ENCODE measurements around the gene CST8. TPM values are rescaled to one million over a fixed set of nuclear protein-coding genes. Genes with fewer than 3 reads are reported as not detected.

CST8 gene
- polyA plus RNA-seq, 1 of the 3 experiments (the other 2 are of a cell fraction) = not detected

DNA sequence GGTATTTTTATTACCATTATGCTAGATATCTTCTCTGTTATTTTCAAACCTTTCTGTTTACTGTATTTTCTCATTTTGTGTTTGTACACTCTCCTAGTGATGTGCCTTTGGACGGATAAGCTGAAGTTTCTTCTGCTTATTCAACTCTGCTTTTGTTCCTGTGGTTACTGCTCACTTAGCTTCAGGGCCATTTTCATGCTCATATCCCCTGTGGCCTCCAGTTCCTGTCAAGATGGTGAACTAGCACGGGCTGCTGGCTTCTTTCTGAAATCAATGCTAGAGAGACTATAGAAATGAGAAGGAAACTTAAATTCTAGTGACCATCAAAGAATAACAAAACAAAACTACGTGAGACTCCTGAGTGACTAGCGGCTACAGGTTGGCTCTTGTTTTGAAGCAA, 6.8 kb upstream of the CST8 start:
- Histone ChIP-seq H3K4me3 (ENCODE audit: low read depth in 2 of 2, low read length in 1 of 2) (no peak overlapping the region), H3K27me3 (ENCODE audit: insufficient read depth) (no peaks in the 10 kb centered on the region), H3K27ac (ENCODE audit: low read depth in 2 of 2, low read length in 1 of 2) (no peak overlapping the region), H3K9me3 (no peaks in the 10 kb centered on the region), H3K4me2 (no peak overlapping the region), H3K4me1 (ENCODE audit: control insufficient read depth in 1 of 2, insufficient read depth in 2 of 2, low read depth in 1 of 2, low read length in 1 of 2) (no peaks in the 10 kb centered on the region), H2AFZ (ENCODE audit: low read depth) (no peak overlapping the region), H3K9me2 (no peaks in the 10 kb centered on the region), H3K9ac (no peak overlapping the region), H3K36me3 (replicated peaks in 1 of 2; ENCODE audit: control insufficient read depth in 1 of 2, insufficient read depth in 2 of 2, low read length in 1 of 2) (no peaks in the 10 kb centered on the region), H4K20me1 (ENCODE audit: insufficient read depth) (no peaks in the 10 kb centered on the region), H3F3A (replicated peaks; ENCODE audit: insufficient read depth) (no peaks in the 10 kb centered on the region), H3K79me2 (ENCODE audit: insufficient read depth) (no peaks in the 10 kb centered on the region)
- ChIA-PET POLR2A (no interaction called here), CTCF (no interaction called here)
- no peak for DNase-seq
- TF ChIP-seq FOXJ3 (CRISPR knock-in tag; IDR thresholded peaks at IDR 0.05) (no peak), TAF1 (IDR thresholded peaks at IDR 0.05; ENCODE audit: borderline replicate concordance, low read depth, low read length) (no peak), RFX5 (IDR thresholded peaks at IDR 0.05; ENCODE audit: low read length) (no peak), RXRA (IDR thresholded peaks at IDR 0.05; ENCODE audit: borderline replicate concordance, low read depth) (no peak), FOSL2 (IDR thresholded peaks at IDR 0.05; ENCODE audit: borderline replicate concordance, low read depth) (no peak), MEF2A (IDR thresholded peaks at IDR 0.05; ENCODE audit: borderline replicate concordance, low read depth) (no peak), YY1 (IDR thresholded peaks at IDR 0.05; ENCODE audit: low read depth) (no peak), EZH2phosphoT487 (IDR thresholded peaks at IDR 0.05; ENCODE audit: borderline replicate concordance, low read depth) (no peak), ELF1 (IDR thresholded peaks at IDR 0.05) (no peak), POLR2AphosphoS5 (IDR thresholded peaks at IDR 0.05; ENCODE audit: low read depth, low read length) (no peak), RAD21 (IDR thresholded peaks at IDR 0.05; ENCODE audit: low read length) (no peak), EP300 (IDR thresholded peaks at IDR 0.05; ENCODE audit: borderline replicate concordance in 1 of 2, low read depth in 1 of 2, low read length in 1 of 2) (no peak), RCOR1 (IDR thresholded peaks at IDR 0.05; ENCODE audit: low read length) (no peak), CHD2 (IDR thresholded peaks at IDR 0.05; ENCODE audit: low read length, partially characterized antibody) (no peak)
- TF ChIP-seq, protein P1, sequence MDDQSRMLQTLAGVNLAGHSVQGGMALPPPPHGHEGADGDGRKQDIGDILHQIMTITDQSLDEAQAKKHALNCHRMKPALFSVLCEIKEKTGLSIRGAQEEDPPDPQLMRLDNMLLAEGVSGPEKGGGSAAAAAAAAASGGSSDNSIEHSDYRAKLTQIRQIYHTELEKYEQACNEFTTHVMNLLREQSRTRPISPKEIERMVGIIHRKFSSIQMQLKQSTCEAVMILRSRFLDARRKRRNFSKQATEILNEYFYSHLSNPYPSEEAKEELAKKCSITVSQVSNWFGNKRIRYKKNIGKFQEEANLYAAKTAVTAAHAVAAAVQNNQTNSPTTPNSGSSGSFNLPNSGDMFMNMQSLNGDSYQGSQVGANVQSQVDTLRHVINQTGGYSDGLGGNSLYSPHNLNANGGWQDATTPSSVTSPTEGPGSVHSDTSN (IDR thresholded peaks at IDR 0.05) = no peak
- TF ChIP-seq, protein P2, sequence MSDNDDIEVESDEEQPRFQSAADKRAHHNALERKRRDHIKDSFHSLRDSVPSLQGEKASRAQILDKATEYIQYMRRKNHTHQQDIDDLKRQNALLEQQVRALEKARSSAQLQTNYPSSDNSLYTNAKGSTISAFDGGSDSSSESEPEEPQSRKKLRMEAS (IDR thresholded peaks at IDR 0.05; ENCODE audit: low read depth) = no peak
- TF ChIP-seq, protein P3, sequence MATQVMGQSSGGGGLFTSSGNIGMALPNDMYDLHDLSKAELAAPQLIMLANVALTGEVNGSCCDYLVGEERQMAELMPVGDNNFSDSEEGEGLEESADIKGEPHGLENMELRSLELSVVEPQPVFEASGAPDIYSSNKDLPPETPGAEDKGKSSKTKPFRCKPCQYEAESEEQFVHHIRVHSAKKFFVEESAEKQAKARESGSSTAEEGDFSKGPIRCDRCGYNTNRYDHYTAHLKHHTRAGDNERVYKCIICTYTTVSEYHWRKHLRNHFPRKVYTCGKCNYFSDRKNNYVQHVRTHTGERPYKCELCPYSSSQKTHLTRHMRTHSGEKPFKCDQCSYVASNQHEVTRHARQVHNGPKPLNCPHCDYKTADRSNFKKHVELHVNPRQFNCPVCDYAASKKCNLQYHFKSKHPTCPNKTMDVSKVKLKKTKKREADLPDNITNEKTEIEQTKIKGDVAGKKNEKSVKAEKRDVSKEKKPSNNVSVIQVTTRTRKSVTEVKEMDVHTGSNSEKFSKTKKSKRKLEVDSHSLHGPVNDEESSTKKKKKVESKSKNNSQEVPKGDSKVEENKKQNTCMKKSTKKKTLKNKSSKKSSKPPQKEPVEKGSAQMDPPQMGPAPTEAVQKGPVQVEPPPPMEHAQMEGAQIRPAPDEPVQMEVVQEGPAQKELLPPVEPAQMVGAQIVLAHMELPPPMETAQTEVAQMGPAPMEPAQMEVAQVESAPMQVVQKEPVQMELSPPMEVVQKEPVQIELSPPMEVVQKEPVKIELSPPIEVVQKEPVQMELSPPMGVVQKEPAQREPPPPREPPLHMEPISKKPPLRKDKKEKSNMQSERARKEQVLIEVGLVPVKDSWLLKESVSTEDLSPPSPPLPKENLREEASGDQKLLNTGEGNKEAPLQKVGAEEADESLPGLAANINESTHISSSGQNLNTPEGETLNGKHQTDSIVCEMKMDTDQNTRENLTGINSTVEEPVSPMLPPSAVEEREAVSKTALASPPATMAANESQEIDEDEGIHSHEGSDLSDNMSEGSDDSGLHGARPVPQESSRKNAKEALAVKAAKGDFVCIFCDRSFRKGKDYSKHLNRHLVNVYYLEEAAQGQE (IDR thresholded peaks at IDR 0.05; ENCODE audit: low read depth, low read length) = no peak
- TF ChIP-seq, protein P4, sequence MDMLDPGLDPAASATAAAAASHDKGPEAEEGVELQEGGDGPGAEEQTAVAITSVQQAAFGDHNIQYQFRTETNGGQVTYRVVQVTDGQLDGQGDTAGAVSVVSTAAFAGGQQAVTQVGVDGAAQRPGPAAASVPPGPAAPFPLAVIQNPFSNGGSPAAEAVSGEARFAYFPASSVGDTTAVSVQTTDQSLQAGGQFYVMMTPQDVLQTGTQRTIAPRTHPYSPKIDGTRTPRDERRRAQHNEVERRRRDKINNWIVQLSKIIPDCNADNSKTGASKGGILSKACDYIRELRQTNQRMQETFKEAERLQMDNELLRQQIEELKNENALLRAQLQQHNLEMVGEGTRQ (IDR thresholded peaks at IDR 0.05; ENCODE audit: borderline replicate concordance, low read depth, low read length) = no peak
- TF ChIP-seq, protein P5, sequence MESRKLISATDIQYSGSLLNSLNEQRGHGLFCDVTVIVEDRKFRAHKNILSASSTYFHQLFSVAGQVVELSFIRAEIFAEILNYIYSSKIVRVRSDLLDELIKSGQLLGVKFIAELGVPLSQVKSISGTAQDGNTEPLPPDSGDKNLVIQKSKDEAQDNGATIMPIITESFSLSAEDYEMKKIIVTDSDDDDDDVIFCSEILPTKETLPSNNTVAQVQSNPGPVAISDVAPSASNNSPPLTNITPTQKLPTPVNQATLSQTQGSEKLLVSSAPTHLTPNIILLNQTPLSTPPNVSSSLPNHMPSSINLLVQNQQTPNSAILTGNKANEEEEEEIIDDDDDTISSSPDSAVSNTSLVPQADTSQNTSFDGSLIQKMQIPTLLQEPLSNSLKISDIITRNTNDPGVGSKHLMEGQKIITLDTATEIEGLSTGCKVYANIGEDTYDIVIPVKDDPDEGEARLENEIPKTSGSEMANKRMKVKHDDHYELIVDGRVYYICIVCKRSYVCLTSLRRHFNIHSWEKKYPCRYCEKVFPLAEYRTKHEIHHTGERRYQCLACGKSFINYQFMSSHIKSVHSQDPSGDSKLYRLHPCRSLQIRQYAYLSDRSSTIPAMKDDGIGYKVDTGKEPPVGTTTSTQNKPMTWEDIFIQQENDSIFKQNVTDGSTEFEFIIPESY (IDR thresholded peaks at IDR 0.05; ENCODE audit: borderline replicate concordance, low read depth) = no peak
- 18% methylated on average over 4 of the region's 4 CpGs for WGBS (ENCODE audit: low lambda C conversion rate)

Data from SK-N-SH (cell line).